Measurements from ENCODE around the gene VSTM1. TPM values are rescaled to one million over a fixed set of nuclear protein-coding genes. Genes with fewer than 3 reads are reported as not detected.

The VSTM1 gene
- polyA plus RNA-seq, 3 donors, result 3.7 to 172 (median 137) TPM

DNA sequence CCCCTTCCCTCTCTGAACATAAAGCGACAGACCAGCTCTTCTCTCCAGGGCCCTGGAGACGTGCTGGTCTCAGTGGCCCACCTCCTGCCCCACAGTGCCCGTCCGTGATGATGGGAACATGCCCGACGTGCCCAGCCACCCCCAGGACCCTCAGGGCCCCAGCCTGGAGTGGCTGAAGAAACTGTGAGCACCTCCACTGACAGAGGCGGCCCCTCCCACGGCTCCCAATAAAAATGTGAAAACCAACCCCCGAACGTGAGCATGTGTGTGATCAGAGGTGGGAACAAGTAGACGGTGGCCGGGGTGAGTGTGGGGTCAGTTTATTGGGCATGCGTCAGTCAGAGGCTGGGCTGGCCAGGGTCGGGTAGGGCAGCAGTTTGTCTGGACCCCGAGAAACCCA, 43.0 kb upstream of the VSTM1 start:
- Histone ChIP-seq H3K27me3 (ENCODE audit: control insufficient read depth in 2 of 2, insufficient read depth in 2 of 2, low read length in 2 of 2) (no peaks in the 10 kb centered on the region), H3K4me3 (replicated peaks in 1 of 3; ENCODE audit: low read depth in 2 of 3, low read length in 3 of 3) (no peak overlapping the region), H3K9ac (ENCODE audit: insufficient read depth, low read length, poor library complexity, severe bottlenecking) (no peak overlapping the region), H3K79me2 (ENCODE audit: insufficient read depth, low read length) (peaks cover 65% of the 10 kb centered on the region), H3K4me1 (ENCODE audit: control insufficient read depth in 1 of 2, insufficient read depth in 2 of 2, low read length in 2 of 2) (peaks cover 16 to 19% of the 10 kb centered on the region in 2 donors), H4K20me1 (ENCODE audit: insufficient read depth, low read length) (peaks cover 41% of the 10 kb centered on the region), H3K27ac (ENCODE audit: low read depth in 1 of 2, low read length in 2 of 2) (no peak overlapping the region), H3K9me3 (replicated peaks in 1 of 2; ENCODE audit: control insufficient read depth in 1 of 2, insufficient read depth in 1 of 2, low read length in 2 of 2) (no peaks in the 10 kb centered on the region), H3K4me2 (replicated peaks; ENCODE audit: extremely low read depth, low read length, poor library complexity, severe bottlenecking) (no peak overlapping the region), H2AFZ (ENCODE audit: insufficient read depth, low read depth, low read length, poor library complexity, severe bottlenecking) (no peak overlapping the region), H3K36me3 (replicated peaks in 1 of 2; ENCODE audit: control insufficient read depth in 1 of 2, insufficient read depth in 2 of 2, low read length in 2 of 2) (peaks cover 54 to 60% of the 10 kb centered on the region in 2 donors)
- Mint-ChIP-seq H3K27me3 (ENCODE audit: low read depth in 3 of 3) (no peaks in the 10 kb centered on the region), H3K4me1 (peaks cover 12% of the 10 kb centered on the region), H3K4me3 (no peak overlapping the region), H3K36me3 (peaks cover 57 to 68% of the 10 kb centered on the region in 2 donors), H3K27ac (no peak overlapping the region), H3K9me3 (peaks cover 0 to 2% (median 0%) of the 10 kb centered on the region in 7 donors)
- intact Hi-C loops (cut with micrococcal nuclease), result no loop called here
- DNase-seq, result no peak
- 94% methylated on average over 8 of the region's 15 CpGs for WGBS (ENCODE audit: insufficient coverage)
- TF ChIP-seq, protein P1, sequence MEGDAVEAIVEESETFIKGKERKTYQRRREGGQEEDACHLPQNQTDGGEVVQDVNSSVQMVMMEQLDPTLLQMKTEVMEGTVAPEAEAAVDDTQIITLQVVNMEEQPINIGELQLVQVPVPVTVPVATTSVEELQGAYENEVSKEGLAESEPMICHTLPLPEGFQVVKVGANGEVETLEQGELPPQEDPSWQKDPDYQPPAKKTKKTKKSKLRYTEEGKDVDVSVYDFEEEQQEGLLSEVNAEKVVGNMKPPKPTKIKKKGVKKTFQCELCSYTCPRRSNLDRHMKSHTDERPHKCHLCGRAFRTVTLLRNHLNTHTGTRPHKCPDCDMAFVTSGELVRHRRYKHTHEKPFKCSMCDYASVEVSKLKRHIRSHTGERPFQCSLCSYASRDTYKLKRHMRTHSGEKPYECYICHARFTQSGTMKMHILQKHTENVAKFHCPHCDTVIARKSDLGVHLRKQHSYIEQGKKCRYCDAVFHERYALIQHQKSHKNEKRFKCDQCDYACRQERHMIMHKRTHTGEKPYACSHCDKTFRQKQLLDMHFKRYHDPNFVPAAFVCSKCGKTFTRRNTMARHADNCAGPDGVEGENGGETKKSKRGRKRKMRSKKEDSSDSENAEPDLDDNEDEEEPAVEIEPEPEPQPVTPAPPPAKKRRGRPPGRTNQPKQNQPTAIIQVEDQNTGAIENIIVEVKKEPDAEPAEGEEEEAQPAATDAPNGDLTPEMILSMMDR (IDR thresholded peaks at IDR 0.05), result no peak

DNA sequence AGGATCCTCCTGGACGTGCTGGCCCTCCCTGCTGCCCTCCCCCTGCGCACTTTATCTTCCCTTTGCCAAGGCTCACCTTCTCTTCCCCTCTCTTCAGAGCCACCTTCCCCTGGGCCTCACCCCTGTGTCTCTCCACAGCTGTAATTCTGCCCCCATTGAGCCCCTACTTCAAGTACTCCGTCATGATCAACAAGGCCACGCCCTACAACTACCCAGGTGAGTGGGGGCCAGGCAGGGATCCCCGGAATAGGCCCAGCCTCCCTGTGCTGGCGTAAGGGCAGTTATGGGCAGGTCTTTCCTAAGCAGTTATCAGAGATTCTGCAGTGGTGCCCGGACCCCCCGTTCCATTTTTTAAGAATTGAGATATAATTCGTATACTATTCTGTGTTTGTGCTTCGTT, 42.1 kb upstream of the VSTM1 start:
- no peaks in the 10 kb centered on the region for H3K9me3 ChIP-seq (replicated peaks in 1 of 2; ENCODE audit: control insufficient read depth in 1 of 2, insufficient read depth in 1 of 2, low read length in 2 of 2)
- H3K4me1 Mint-ChIP-seq, result peaks cover 20% of the 10 kb centered on the region
- peaks cover 25 to 28% of the 10 kb centered on the region in 2 donors for H3K4me1 ChIP-seq (ENCODE audit: control insufficient read depth in 1 of 2, insufficient read depth in 2 of 2, low read length in 2 of 2)
- intact Hi-C loops (cut with micrococcal nuclease), result no loop called here
- no peak for DNase-seq
- TF ChIP-seq, protein P1 (IDR thresholded peaks at IDR 0.05), result no peak
- peaks cover 38% of the 10 kb centered on the region for H4K20me1 ChIP-seq (ENCODE audit: insufficient read depth, low read length)
- no peaks in the 10 kb centered on the region for H3K27me3 Mint-ChIP-seq (ENCODE audit: low read depth in 3 of 3)
- no peaks in the 10 kb centered on the region for H3K27me3 ChIP-seq (ENCODE audit: control insufficient read depth in 2 of 2, insufficient read depth in 2 of 2, low read length in 2 of 2)
- no peak overlapping the region for H3K4me2 ChIP-seq (replicated peaks; ENCODE audit: extremely low read depth, low read length, poor library complexity, severe bottlenecking)
- peaks cover 0 to 2% (median 0%) of the 10 kb centered on the region in 7 donors for H3K9me3 Mint-ChIP-seq
- H3K4me3 Mint-ChIP-seq, result no peak overlapping the region
- no peak overlapping the region for H3K27ac ChIP-seq (ENCODE audit: low read depth in 1 of 2, low read length in 2 of 2)
- WGBS (ENCODE audit: insufficient coverage), result 91% methylated on average over 7 of the region's 10 CpGs
- H3K36me3 ChIP-seq (replicated peaks in 1 of 2; ENCODE audit: control insufficient read depth in 1 of 2, insufficient read depth in 2 of 2, low read length in 2 of 2), result peaks cover 50 to 55% of the 10 kb centered on the region in 2 donors
- H3K4me3 ChIP-seq (replicated peaks in 1 of 3; ENCODE audit: low read depth in 2 of 3, low read length in 3 of 3), result no peak overlapping the region
- H2AFZ ChIP-seq (ENCODE audit: insufficient read depth, low read depth, low read length, poor library complexity, severe bottlenecking), result no peak overlapping the region
- H3K27ac Mint-ChIP-seq, result peak overlapping the region in 2 of 7 donors; percentile 7 to 19
- no peak overlapping the region for H3K9ac ChIP-seq (ENCODE audit: insufficient read depth, low read length, poor library complexity, severe bottlenecking)
- peaks cover 54 to 60% of the 10 kb centered on the region in 2 donors for H3K36me3 Mint-ChIP-seq
- peaks cover 71% of the 10 kb centered on the region for H3K79me2 ChIP-seq (ENCODE audit: insufficient read depth, low read length)

Measured in CD14-positive monocyte (primary cell).